T-helper 2 cell (primary cell): ENCODE data around the gene UBE2E1.

ENCODE experiments used
- DNase-seq, 5 experiments: peaks; one replicate each; pipeline versions ENCODE4 v3.0.0 to v3.0.0-alpha.2; 2012 to 2022
- total RNA-seq, 2 donors: gene quantifications; one replicate each; lab custom pipeline; 2026; lab: John Stamatoyannopoulos, UW

Gene UBE2E1
- 23.1 to 29.1 reads per million in 2 donors for total RNA-seq

GRCh38 chr3:23805633-23806533, at the start of gene UBE2E1:
TSS of gene UBE2E1 (plus strand) at chr3:23805955. CDS start at chr3:23807270, 1,315 bp downstream.
- peak; percentile 36 to 90 (median 64) for DNase-seq

GRCh38 chr3:23756206-23756840, 49.4 kb upstream of the UBE2E1 start:
- no peak for DNase-seq

GRCh38 chr3:23758253-23758838, 47.4 kb upstream of the UBE2E1 start:
- peak in 1 of 5 experiments; percentile 10 for DNase-seq

GRCh38 chr3:23760325-23760724, 45.4 kb upstream of the UBE2E1 start:
- no peak for DNase-seq

- peak in 1 of 5 experiments; percentile 65 for DNase-seq
Measured at GRCh38 chr3:23760871-23761373, 44.8 kb upstream of the UBE2E1 start.

- DNase-seq: peak in 1 of 5 experiments; percentile 35
Measured at GRCh38 chr3:23761440-23761896, 44.3 kb upstream of the UBE2E1 start.

- DNase-seq: peak in 1 of 5 experiments; percentile 78
Measured at GRCh38 chr3:23762214-23762613, 43.5 kb upstream of the UBE2E1 start.

GRCh38 chr3:23762759-23763477, 42.8 kb upstream of the UBE2E1 start:
- DNase-seq: no peak

- no peak for DNase-seq
Measured at GRCh38 chr3:23764407-23764806, 41.3 kb upstream of the UBE2E1 start.

GRCh38 chr3:23767546-23767945, 38.2 kb upstream of the UBE2E1 start:
- DNase-seq: no peak

- DNase-seq: no peak
Measured at GRCh38 chr3:23775254-23775909, 30.4 kb upstream of the UBE2E1 start.

- no peak for DNase-seq
Measured at GRCh38 chr3:23776352-23776891, 29.3 kb upstream of the UBE2E1 start.

- no peak for DNase-seq
Measured at GRCh38 chr3:23778446-23778845, 27.3 kb upstream of the UBE2E1 start.

- no peak for DNase-seq
Measured at GRCh38 chr3:23779841-23780240, 25.9 kb upstream of the UBE2E1 start.

GRCh38 chr3:23781051-23781450, 24.7 kb upstream of the UBE2E1 start:
- no peak for DNase-seq

GRCh38 chr3:23781871-23782270, 23.9 kb upstream of the UBE2E1 start:
- DNase-seq: no peak

GRCh38 chr3:23785097-23785645, 20.6 kb upstream of the UBE2E1 start:
- DNase-seq: no peak

GRCh38 chr3:23785882-23786281, 19.9 kb upstream of the UBE2E1 start:
- DNase-seq: no peak

- no peak for DNase-seq
Measured at GRCh38 chr3:23791678-23792077, 14.1 kb upstream of the UBE2E1 start.

- DNase-seq: no peak
Measured at GRCh38 chr3:23793528-23794134, 12.1 kb upstream of the UBE2E1 start.

- DNase-seq: no peak
Measured at GRCh38 chr3:23795096-23795495, 10.7 kb upstream of the UBE2E1 start.
